Motor neuron (in vitro differentiated cells): ENCODE measurements around the gene FBXO44. TPM values are rescaled to one million over a fixed set of nuclear protein-coding genes. Genes with fewer than 3 reads are reported as not detected.

Experiments
- ATAC-seq, 8 experiments: fragments of 200-7000 bp; cut with Tn5 transposase; replicated peaks in 6 of 8; 2 replicates each; pipeline ENCODE4 v1.8.0; 2021; ENCODE audit warnings: mild to moderate bottlenecking in 8 of 8, moderate library complexity in 8 of 8
- H3K27ac ChIP-seq, 2 donors: fragments of 250-450 bp; sonication (Bioruptor Pico); 2 replicates each; pipeline ENCODE4 v1.9.0; 2021; ENCODE audit warnings: antibody characterized with exemption in 2 of 2, mild to moderate bottlenecking in 2 of 2, moderate library complexity in 1 of 2
- H3K4me1 ChIP-seq, 2 donors: fragments of 250-450 bp; sonication (Bioruptor Pico); replicated peaks in 1 of 2; 2 replicates each; pipeline ENCODE4 v1.6.1; 2021; ENCODE audit warnings: antibody characterized with exemption in 2 of 2, mild to moderate bottlenecking in 2 of 2, moderate library complexity in 1 of 2
- H3K4me3 ChIP-seq, 5 donors: fragments of 250-450 bp; sonication (Bioruptor Pico); 2 replicates each; pipeline ENCODE4 v1.9.0; 2021; ENCODE audit warnings: antibody characterized with exemption in 5 of 5, mild to moderate bottlenecking in 5 of 5, moderate library complexity in 4 of 5
- WGBS, 10 experiments: fragments of 450-650 bp; shearing (Covaris generic); methylation state at CpG; one replicate each; pipeline ENCODE4 v1.0.0; 2022; 5-methylcytosine and 5-hydroxymethylcytosine counted together
- in situ Hi-C, 9 experiments: fragments of 400-800 bp; cut with MboI; loops; one replicate each; pipeline ENCODE4 v1.15.0; 2021; ENCODE audit warnings: low sequenced_read_pairs in 9 of 9, low pct_unique_long_range_greater_than_20kb in 2 of 9; ENCODE audit not compliant: unreplicated experiment in 9 of 9
- total RNA-seq, 8 experiments: library from RNA; unstranded; fragments of 300-600 nt; gene quantifications; 2 replicates each; pipeline versions ENCODE4 v1.2.3 to v1.2.4, GENCODE V29; 2022

Gene FBXO44
- total RNA-seq, 8 experiments from 2014 or later: 10.2 to 44.4 (median 29.0) TPM

GRCh38 chr1:11620924-11621323, 33.8 kb upstream of the FBXO44 start:
- ATAC-seq: no peak
- WGBS, 10 experiments: 0 to 100% (median 69%) methylated on average over 1 to 5 of the region's 5 CpGs; no CpG with 5 or more reads in 1 of the 10 experiments
- in situ Hi-C loops: no loop called here

GRCh38 chr1:11622398-11622797, 32.3 kb upstream of the FBXO44 start:
- Histone ChIP-seq H3K4me3 (no peak overlapping the region), H3K4me1 (peaks cover 5 to 12% of the 10 kb centered on the region in 2 donors), H3K27ac (peak overlapping the region; percentile 4 to 11)
- in situ Hi-C loops: no loop called here
- peak in 5 of 8 experiments; percentile 16 to 88 (median 50) for ATAC-seq
- 0 to 65% (median 40%) methylated on average over 1 to 3 of the region's 3 CpGs; no CpG with 5 or more reads in 1 of the 10 experiments for WGBS, 10 experiments

More at GRCh38 chr1:11620924-11621323, 33.8 kb upstream of the FBXO44 start:
- no peak overlapping the region for H3K4me3 ChIP-seq
- H3K27ac ChIP-seq: no peak overlapping the region
- peaks cover 5 to 12% of the 10 kb centered on the region in 2 donors for H3K4me1 ChIP-seq

- Histone ChIP-seq H3K4me1 (peaks cover 14 to 22% of the 10 kb centered on the region in 2 donors), H3K27ac (no peak overlapping the region), H3K4me3 (no peak overlapping the region)
- 30 to 100% (median 90%) methylated on average over 2 to 6 of the region's 8 CpGs; no CpG with 5 or more reads in 3 of the 10 experiments for WGBS, 10 experiments
- in situ Hi-C loops: no loop called here
- no peak for ATAC-seq
Measured at GRCh38 chr1:11623702-11624101, 31.0 kb upstream of the FBXO44 start.

GRCh38 chr1:11626551-11626950, 28.1 kb upstream of the FBXO44 start:
- Histone ChIP-seq H3K4me3 (no peak overlapping the region), H3K27ac (no peak overlapping the region), H3K4me1 (peaks cover 38 to 44% of the 10 kb centered on the region in 2 donors)
- 0 to 84% (median 74%) methylated on average over 2 to 3 of the region's 3 CpGs; no CpG with 5 or more reads in 3 of the 10 experiments for WGBS, 10 experiments
- in situ Hi-C loops: loop anchor here in 8 of 9 experiments (25.0 kb wide), 5 partner anchors 139 to 589 kb away; partner anchors contain the start of genes MASP2 (in 4 of the 8) and DISP3 (in 1 of the 8)
- ATAC-seq: no peak

- no peak overlapping the region for H3K4me3 ChIP-seq
- ATAC-seq: no peak
- in situ Hi-C loops: loop anchor here in 8 of 9 experiments (25.0 kb wide), 5 partner anchors 141 to 591 kb away; partner anchors contain the start of genes MASP2 (in 4 of the 8) and DISP3 (in 1 of the 8)
- H3K4me1 ChIP-seq: peaks cover 32 to 33% of the 10 kb centered on the region in 2 donors
- WGBS, 10 experiments: 39 to 96% (median 90%) methylated on average over 2 to 7 of the region's 7 CpGs; no CpG with 5 or more reads in 3 of the 10 experiments
- peak overlapping the region; percentile 29 to 49 for H3K27ac ChIP-seq
Measured at GRCh38 chr1:11628767-11629166, 25.9 kb upstream of the FBXO44 start.

- WGBS, 10 experiments: 0 to 42% (median 28%) methylated on average over 1 to 12 of the region's 15 CpGs; no CpG with 5 or more reads in 3 of the 10 experiments
- H3K4me3 ChIP-seq: no peak overlapping the region
- ATAC-seq: peak in 6 of 8 experiments; percentile 18 to 98 (median 96)
- peak overlapping the region; percentile 29 to 49 for H3K27ac ChIP-seq
- in situ Hi-C loops: loop anchor here in 8 of 9 experiments (25.0 kb wide), 5 partner anchors 142 to 592 kb away; partner anchors contain the start of genes MASP2 (in 4 of the 8) and DISP3 (in 1 of the 8)
- peaks cover 34 to 35% of the 10 kb centered on the region in 2 donors for H3K4me1 ChIP-seq
Measured at GRCh38 chr1:11629184-11630016, 25.3 kb upstream of the FBXO44 start.

GRCh38 chr1:11634365-11635192, 20.1 kb upstream of the FBXO44 start:
- Histone ChIP-seq H3K4me3 (no peak overlapping the region), H3K27ac (no peak overlapping the region), H3K4me1 (peaks cover 30 to 50% of the 10 kb centered on the region in 2 donors)
- ATAC-seq: no peak
- WGBS, 10 experiments: 8 to 80% (median 63%) methylated on average over 1 to 10 of the region's 11 CpGs; no CpG with 5 or more reads in 2 of the 10 experiments
- in situ Hi-C loops: loop anchor here in 8 of 9 experiments (25.0 kb wide), 5 partner anchors 147 to 597 kb away; partner anchors contain the start of genes MASP2 (in 4 of the 8) and DISP3 (in 1 of the 8)

- WGBS, 10 experiments: 5 to 55% (median 50%) methylated on average over 1 to 4 of the region's 5 CpGs; no CpG with 5 or more reads in 3 of the 10 experiments
- in situ Hi-C loops: loop anchor here in 8 of 9 experiments (25.0 kb wide), 5 partner anchors 151 to 601 kb away; partner anchors contain the start of genes MASP2 (in 4 of the 8) and DISP3 (in 1 of the 8)
- peak overlapping the region in 1 of 2 donors; percentile 27 for H3K27ac ChIP-seq
- peaks cover 14 to 36% of the 10 kb centered on the region in 2 donors for H3K4me1 ChIP-seq
- ATAC-seq: no peak
- H3K4me3 ChIP-seq: no peak overlapping the region
Measured at GRCh38 chr1:11638121-11638520, 16.6 kb upstream of the FBXO44 start.

GRCh38 chr1:11639372-11639771, 15.3 kb upstream of the FBXO44 start:
- H3K4me1 ChIP-seq: peaks cover 13 to 34% of the 10 kb centered on the region in 2 donors
- H3K4me3 ChIP-seq: no peak overlapping the region
- no peak overlapping the region for H3K27ac ChIP-seq
- in situ Hi-C loops: loop anchor here in 8 of 9 experiments (25.0 kb wide), 5 partner anchors 152 to 602 kb away; partner anchors contain the start of genes MASP2 (in 4 of the 8) and DISP3 (in 1 of the 8)
- 73 to 100% (median 86%) methylated on average over 1 to 4 of the region's 4 CpGs; no CpG with 5 or more reads in 5 of the 10 experiments for WGBS, 10 experiments
- ATAC-seq: no peak

GRCh38 chr1:11640101-11640500, 14.6 kb upstream of the FBXO44 start:
- no peak for ATAC-seq
- peaks cover 8 to 27% of the 10 kb centered on the region in 2 donors for H3K4me1 ChIP-seq
- 0 to 84% (median 42%) methylated on average over 1 to 6 of the region's 7 CpGs; no CpG with 5 or more reads in 2 of the 10 experiments for WGBS, 10 experiments
- in situ Hi-C loops: loop anchor here in 8 of 9 experiments (10.0 to 25.0 kb wide), 6 partner anchors 153 to 605 kb away; partner anchors contain the start of genes MASP2 (in 4 of the 8) and DISP3 (in 1 of the 8)
- H3K4me3 ChIP-seq: no peak overlapping the region
- H3K27ac ChIP-seq: no peak overlapping the region

GRCh38 chr1:11640944-11641343, 13.7 kb upstream of the FBXO44 start:
- WGBS, 10 experiments: 0 to 79% (median 70%) methylated on average over 2 to 6 of the region's 6 CpGs; no CpG with 5 or more reads in 3 of the 10 experiments
- Histone ChIP-seq H3K27ac (no peak overlapping the region), H3K4me3 (no peak overlapping the region), H3K4me1 (peaks cover 8 to 27% of the 10 kb centered on the region in 2 donors)
- in situ Hi-C loops: loop anchor here in 8 of 9 experiments (10.0 to 25.0 kb wide), 6 partner anchors 154 to 606 kb away; partner anchors contain the start of genes MASP2 (in 4 of the 8) and DISP3 (in 1 of the 8)
- ATAC-seq: no peak
